Hematopoietic multipotent progenitor cell treated with erythropoietin and hydrocortisone succinate and interleukin-3 and kit ligand, for 15 days (in vitro differentiated cells): ENCODE measurements around the gene NHS.

Source experiments
- DNase-seq: peaks from one replicate; pipeline ENCODE4 v3.0.0-alpha.2; 2015; ENCODE audit warnings: low spot score

NHS gene

DNA sequence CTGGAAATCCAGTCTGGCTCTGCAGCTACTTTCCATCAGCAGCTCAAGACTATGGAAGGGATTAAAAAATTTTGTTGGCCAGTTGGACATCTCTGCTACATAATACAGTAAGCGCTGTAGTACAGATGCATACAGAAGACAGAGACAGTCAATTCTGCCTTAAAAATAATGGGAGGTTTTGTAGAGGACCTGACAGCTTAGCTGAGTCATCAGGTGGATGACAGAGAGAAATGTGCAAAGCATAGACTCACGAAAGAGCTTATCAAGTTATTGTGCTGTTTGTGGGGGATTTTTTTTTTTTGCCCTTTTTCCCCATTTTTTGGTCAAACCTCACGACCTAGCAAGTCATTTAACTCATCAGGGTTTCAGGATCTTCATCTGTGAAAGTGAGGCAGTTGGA, 213.3 kb downstream of the NHS start:
- DNase-seq, result no peak

GRCh38 chrX:17590892-17591740, 216.1 kb downstream of the NHS start:
- DNase-seq, result no peak

GRCh38 chrX:17591741-17592110, 216.7 kb downstream of the NHS start:
- DNase-seq, result no peak

- no peak for DNase-seq
These were observed 217.1 kb downstream of the NHS start for GRCh38 chrX:17592117-17592516.

- no peak for DNase-seq
These were observed 219.7 kb downstream of the NHS start for GRCh38 chrX:17594693-17595092.

DNA sequence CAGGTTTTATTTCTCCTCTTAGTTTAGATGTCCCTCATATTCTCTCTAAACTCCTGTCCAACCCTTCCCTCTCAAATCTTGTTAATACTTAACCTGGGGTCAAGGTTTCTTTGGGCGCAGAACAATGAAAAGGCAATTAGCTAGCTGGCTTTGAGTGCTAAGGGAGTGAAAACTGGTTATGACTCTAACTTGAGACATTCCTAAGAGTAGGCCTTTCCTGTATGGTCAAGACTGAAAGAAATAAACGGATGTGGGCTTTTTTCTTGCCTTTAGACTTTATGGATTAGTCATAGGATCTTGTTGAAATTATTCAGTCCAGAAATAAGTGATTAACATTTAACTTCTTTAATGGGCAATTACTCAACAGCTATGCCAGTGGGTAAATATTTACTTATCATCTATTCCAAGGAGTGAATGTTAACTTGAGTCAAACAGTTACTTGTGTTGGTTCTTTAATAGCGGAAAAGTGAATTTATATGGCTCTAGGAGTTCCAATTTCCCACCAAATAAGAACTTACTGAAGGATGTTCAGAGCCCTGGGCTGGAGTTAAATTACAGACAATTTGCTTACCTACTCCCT, 220.5 kb downstream of the NHS start:
- no peak for DNase-seq

- DNase-seq, result no peak
These were observed 221.1 kb downstream of the NHS start for GRCh38 chrX:17596061-17596460.

DNA sequence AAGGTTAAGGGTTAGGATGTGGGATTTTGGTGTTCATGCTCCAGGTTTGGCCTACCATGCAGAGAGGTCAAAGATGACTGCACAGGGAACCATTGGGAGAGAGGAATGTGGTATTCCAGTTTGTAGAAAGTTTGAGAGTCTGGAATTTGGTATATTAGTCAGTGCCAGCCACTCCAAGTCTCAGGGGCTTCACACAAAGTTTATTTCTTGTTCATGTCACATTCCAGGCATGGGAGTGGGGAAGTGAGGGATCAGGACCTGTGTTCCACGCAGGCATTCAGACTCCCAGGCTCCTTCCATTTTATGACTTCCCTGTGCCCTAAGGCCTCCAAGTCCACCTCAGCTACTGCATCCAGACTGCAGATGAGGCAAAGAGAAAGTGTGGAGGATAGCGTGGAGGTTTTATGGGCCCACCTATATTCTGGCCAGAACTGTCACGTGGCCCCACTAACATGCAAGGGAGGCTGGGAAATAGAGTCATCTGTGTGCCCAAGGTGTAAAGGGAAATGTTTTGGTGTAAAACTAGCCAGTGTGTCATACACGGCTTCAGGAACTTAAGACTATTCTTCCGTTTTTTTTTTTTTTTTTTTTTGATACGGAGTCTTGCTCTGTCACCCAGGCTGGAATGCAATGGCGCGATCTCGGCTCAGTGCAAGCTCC, 221.7 kb downstream of the NHS start:
- no peak for DNase-seq

DNA sequence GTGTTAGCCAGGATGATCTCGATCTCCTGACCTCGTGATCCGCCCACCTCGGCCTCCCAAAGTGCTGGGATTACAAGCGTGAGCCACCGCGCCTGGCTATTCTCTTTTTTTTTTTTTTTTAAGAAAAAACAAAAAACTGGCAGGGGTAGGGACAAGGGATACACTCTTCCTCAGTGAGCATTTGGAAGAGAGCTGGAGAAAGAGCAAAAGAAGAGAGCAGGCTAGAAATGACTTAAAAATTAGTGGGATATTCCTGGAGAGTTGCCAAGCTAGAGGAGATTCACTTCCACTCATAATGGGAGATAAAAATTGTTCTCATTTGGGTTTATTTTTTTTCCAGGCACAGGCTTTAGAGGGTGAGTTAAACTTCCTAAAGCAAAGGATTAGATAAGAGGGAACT, 222.3 kb downstream of the NHS start:
- no peak for DNase-seq

GRCh38 chrX:17597836-17598439, 222.9 kb downstream of the NHS start:
- no peak for DNase-seq

DNA sequence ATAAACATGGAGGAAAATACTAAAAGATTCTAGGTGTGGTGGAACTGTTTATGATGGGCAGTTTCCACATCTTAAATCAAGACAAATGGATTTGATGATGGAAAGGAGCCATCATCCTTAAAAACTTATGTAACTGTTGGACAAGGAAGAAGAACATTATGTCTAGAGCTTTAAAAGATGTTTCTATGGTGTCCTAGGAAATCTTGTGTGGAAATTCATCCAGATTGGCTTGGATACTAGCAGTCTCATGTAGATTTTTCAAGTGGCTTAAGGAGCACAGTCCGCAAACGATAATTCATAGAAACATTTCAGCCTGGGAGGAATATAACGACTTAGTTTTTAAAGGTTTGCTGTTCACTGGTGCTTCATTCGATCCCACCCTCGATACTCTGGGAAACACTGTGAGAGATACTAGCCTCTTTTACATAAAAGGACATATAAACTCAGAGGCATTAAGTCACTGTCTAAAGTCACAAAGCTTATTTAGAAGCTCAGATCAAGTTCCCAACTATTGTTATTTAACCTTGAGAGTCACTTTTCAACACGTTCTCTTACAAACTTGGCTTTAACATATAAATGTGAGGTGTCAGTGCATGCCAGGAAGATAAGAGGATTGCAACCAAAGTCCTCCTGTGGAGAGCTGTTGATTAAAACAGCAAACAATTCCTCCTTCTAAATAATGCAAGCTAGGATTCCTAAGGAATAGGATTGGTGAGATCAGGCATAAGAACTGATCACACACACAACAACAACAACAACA, 226.6 kb downstream of the NHS start:
- DNase-seq, result no peak

GRCh38 chrX:17602245-17602644, 227.2 kb downstream of the NHS start:
- DNase-seq, result no peak

DNA sequence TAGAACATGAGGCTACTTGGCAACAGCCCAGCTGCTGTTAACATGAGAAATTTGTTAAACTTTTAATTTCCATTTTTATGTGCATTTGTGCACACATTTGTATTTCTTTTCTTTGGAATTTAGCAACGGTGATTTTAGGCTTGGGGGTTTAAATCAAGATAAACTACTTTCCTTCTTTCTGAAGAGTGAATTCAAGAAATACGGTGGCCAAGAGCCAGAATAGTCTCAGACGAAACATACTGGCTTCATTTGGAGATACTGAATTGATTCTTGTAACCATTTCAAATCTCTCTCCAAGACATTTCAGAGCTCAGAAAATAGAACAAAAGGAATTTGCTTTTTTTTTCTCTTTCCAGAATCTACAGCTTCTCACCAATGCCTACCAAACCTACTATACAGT, 228.2 kb downstream of the NHS start:
- DNase-seq, result no peak

GRCh38 chrX:17605676-17606075, 230.7 kb downstream of the NHS start:
- no peak for DNase-seq

- DNase-seq, result no peak
These were observed 231.2 kb downstream of the NHS start for GRCh38 chrX:17606231-17606630.

GRCh38 chrX:17608888-17609287, 233.9 kb downstream of the NHS start:
- no peak for DNase-seq

DNA sequence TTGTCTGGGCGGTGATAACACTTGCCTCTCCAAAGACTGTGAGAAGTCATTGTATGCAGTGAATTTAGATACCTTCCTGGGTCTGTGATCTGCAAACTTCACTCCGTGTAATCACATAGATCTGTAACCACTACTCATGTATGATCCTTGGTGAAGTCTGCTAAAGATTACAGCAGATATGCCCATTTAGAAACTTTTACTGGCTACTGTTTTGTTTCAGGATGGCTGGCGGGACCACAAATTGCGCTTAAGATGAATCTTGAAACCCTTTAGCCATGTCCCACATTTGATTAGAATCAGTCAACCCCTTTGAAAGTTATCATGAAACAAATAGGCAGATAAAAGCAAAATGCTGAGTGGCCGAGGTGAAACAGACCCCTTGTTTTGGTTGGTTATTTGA, 235.8 kb downstream of the NHS start:
- no peak for DNase-seq

GRCh38 chrX:17613979-17614588, 239.1 kb downstream of the NHS start:
- DNase-seq, result no peak

- no peak for DNase-seq
These were observed 241.9 kb downstream of the NHS start for GRCh38 chrX:17616936-17617335.

GRCh38 chrX:17617806-17618205, 242.8 kb downstream of the NHS start:
- DNase-seq, result no peak

GRCh38 chrX:17621566-17622270, 246.7 kb downstream of the NHS start:
- DNase-seq, result no peak
